Middle frontal gyrus (tissue), 1 donor: ENCODE data around the gene TMEM183A.
"Not testable (repeated sequence)": the region's sequence is repeated elsewhere in the genome, so short reads cannot be mapped to it uniquely, and the experiment has no call there.

Experiments used
- DNase-seq: peaks from one replicate; pipeline ENCODE4 v3.0.0-alpha.2; 2015; ENCODE audit warnings: low spot score; ENCODE audit errors: extremely low spot score

The TMEM183A gene

DNA sequence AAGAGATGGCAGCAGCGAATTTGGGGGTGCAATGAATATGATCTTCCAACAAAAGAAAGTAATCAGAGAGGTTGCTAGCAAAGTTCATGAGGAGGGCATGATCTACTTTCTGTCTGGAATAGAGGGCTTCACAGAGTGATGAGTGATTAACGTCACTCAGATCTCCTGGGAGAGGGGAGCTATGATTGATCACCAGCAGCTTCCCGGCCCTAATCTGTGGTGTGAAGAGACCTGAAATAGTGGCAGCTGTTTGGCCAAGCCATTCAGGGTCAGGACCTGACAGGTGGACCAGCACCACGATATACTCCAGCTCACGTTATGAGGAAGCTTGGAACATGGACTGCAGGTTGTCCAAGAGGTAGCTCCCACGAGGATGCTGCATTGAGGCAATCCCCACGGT, 19.9 kb upstream of the TMEM183A start:
- no peak for DNase-seq

DNA sequence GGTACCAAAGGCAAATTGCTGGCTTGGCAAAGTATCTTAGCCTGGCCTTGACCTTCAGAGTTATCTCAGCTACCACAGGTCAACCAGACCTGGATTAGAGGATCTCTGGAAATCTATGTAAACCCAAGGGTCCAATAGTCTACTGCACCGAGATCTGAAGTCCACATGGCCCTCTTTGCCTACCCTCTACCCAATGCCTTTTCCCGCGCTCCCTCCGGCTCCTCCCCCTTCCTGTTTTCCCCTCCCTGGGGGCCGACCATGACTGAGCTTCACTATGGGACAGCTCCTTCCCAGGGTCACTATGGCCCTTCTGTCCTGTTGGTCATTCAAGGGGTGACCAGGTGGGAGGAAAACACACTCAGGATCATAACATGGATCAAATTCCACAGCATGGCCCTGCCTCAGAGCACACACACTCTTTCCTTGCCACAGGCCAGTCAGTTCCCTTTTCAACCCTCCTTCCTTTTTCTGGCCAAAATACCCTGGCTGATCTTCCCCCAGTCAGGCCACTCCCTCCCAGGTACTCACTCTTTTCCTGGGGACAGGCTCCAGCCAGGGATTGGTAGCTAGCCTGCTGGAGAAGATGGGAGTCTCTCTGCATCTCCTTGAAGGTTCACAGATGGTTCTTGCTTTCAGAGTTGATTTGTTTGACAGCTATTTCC, 19.1 kb upstream of the TMEM183A start:
- no peak for DNase-seq

- DNase-seq, result no peak
Measured at GRCh38 chr1:202989879-202990278, 17.3 kb upstream of the TMEM183A start.

DNA sequence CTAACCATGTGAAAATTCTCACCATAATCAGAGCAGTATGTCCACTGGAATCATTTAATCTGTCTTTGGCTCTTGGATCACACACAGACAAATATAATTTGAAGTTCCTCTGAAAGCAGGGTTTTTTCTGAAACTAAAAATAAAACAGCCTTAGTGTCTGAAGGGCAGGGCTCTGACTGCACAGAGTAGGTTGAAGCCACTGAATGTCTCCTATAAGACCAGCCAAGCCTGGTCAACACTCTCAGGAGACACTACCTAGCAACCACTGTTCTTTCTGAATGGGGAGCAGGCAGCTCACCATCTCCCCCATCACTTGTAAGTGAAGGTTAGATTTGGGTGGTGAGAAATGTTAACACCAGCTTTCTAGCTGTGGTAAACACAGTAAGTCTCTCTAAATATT, 16.1 kb upstream of the TMEM183A start:
- no peak for DNase-seq

GRCh38 chr1:202994756-202995155, 12.4 kb upstream of the TMEM183A start:
- DNase-seq, result no peak

DNA sequence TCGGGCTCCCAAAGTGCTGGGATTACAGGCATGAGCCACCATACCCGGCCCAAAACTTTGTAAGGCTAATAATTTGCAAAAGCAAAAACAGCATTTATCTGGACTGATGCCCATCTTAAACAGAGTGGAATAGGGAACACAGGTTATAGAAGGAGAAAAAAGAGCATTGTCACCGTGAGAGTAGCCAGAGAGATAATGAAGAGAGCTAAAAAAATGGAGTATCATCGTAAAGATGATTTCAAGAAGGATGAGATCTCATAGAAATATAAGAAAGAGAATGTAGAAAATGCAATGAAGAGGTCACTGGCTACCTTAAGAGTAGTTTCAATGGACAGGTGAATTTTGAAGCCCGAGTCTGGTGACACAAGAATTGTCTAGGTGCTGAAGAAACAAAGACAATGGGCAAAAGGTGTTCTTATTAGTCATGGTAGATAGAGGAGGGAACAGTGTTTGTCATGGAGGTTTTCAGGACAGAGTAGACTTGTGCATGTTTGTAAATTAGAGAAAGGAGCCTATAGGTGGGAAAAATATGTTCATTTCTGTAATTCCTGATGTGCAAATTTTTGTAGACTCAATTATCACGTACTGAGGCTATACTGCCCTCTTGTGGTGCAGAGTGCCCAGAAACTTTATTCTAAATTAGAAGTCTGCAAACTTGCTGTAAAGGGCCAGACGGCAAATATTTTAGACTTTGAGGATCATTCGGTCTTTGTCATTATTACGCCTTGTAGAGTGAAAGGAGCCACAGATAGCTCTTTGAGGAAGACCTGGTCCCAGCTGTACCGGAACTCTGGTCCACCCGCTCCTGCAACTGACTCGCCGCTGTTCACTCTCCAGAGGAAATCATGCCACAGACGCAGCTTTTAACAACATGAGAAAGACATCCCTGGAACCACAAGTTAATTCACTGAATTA, 8.1 kb upstream of the TMEM183A start:
- peak; percentile 44 for DNase-seq

- no peak for DNase-seq
Measured at GRCh38 chr1:203000217-203000944, 6.8 kb upstream of the TMEM183A start.

GRCh38 chr1:203001986-203002385, 5.2 kb upstream of the TMEM183A start:
- DNase-seq, result no peak

- no peak for DNase-seq
Measured at GRCh38 chr1:203002951-203003350, 4.2 kb upstream of the TMEM183A start.

DNA sequence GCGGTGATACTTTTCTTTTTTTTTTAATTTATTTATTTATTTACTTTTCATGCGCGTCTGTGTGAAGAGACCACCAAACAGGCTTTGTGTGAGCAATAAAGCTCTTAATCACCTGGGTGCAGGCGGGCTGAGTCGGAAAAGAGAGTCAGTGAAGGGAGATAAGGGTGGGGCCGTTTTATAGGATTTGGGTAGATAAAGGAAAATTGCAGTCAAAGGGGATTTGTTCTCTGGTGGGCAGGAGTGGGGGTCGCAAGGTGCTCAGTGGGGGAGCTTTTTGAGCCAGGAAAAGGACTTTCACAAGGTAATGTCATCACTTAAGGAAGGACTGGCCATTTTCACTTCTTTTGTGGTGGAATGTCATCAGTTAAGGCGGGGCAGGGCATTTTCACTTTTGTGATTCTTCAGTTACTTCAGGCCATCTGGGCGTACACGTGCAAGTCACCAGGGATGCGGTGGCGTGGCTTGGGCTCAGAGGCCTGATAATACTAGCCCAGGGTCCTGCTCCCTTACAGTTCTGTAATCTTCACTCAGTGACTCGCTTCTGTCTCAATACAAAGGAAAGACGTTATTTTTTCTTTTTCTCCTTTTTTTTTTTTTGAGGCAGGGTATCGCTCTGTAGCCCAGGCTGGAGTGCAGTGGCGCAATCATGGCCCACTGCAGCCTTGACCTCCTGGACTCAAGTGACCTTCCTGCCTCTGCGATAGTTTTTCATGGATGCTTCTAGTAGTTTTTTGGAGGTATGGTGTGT, 1.6 kb upstream of the TMEM183A start:
- not testable (repeated sequence) for DNase-seq

DNA sequence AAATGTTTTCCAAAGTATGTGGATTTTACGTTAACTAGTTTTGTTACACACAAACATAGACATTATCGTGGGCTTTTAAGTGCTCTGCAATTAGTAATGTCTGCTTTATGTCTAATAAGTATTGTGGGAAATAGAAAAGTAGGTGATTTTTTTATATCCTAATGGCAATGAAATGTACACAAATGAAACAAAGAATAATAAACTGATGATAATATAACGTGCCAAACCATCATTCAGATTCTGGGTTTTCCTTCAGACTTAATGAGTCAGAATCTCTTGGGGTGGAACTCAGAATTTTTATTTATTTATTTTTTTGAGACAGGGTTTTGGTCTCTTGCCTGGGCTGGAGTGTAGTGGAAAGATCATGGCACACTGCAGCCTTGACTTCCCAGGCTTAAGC, 2.0 kb downstream of the TMEM183A start:
- DNase-seq, result no peak

DNA sequence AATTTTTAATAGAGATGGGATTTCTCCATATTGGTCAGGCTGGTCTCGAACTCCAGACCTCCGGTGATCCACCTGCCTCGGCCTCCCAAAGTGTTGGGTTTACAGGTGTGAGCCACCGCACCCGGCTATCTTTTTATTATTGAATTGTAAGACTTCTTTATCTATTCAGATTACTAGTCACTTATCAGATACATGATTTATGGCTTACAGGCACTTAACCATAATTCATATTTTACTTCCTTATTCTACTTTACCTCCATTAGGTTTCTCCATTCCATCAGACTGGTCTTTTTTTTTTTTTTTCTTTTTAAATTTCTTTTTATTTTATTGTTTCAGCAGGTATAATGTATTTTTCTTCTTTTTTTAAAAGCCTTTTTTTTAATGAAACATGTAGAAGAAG, 4.4 kb downstream of the TMEM183A start:
- DNase-seq, result no peak

DNA sequence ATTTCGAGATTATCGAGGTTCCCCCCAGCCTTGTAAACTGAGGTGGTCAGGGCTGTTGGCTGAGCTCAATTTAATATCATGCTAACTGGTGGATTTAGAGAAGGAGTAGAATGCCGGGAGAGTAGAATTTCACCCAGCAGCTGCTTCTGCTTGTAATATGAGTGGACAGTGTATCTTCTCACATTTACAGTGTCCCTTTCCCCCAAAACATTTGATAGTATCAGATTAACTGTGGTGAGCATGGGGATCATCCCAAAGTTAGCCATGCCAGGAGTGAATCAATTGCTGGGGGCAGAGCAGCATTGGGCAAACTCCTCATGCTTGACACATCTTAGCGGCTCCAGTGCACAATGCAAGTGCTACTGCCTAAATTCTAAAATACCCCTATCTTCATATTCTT, 9.9 kb downstream of the TMEM183A start:
- DNase-seq, result no peak

DNA sequence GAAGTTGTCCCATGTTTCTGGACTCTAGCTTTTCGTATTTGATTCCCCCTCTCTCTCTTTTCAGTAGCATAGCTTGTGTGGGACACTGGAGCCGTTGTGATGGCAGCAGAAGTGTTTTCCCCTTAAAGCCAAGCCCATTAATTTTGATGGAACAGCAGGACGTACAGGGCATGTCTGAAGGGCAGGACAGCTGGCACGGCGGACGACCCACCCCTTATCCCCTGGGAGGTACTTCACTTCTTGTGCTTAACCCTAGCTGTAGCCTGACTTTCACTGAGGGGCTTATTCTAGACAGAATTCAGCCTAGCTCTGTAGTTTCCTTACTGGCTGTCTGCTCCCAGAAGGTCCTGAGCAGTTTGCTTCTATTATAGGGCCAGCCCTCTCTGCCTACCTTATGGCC, 10.5 kb downstream of the TMEM183A start:
- no peak for DNase-seq

- DNase-seq, result not testable (repeated sequence)
Measured at GRCh38 chr1:203022855-203023254, 15.7 kb downstream of the TMEM183A start.

DNA sequence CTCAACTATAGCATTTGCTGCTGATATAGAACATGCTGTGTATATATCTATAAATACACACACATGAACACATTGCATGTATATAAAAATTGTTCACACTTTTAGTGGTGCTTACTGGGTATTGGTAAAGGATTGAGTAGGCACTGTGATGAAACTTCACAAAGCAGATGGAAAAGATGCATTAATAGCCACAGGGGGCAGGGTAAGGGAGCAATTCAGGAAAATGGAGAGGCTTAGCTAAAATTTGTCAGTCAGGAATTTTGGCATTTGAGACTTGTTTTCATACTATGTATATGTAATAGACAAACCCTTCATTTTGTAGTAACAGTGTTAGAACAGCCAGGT, 18.5 kb downstream of the TMEM183A start:
- DNase-seq, result no peak

- DNase-seq, result peak; percentile 77
Measured at GRCh38 chr1:203026031-203026665, 19.0 kb downstream of the TMEM183A start, which contains the start of gene PPFIA4. Gene PPFIA4, plus strand, starts transcription at chr1:203026491. Its CDS starts 12,518 bp downstream, at chr1:203039009.

DNA sequence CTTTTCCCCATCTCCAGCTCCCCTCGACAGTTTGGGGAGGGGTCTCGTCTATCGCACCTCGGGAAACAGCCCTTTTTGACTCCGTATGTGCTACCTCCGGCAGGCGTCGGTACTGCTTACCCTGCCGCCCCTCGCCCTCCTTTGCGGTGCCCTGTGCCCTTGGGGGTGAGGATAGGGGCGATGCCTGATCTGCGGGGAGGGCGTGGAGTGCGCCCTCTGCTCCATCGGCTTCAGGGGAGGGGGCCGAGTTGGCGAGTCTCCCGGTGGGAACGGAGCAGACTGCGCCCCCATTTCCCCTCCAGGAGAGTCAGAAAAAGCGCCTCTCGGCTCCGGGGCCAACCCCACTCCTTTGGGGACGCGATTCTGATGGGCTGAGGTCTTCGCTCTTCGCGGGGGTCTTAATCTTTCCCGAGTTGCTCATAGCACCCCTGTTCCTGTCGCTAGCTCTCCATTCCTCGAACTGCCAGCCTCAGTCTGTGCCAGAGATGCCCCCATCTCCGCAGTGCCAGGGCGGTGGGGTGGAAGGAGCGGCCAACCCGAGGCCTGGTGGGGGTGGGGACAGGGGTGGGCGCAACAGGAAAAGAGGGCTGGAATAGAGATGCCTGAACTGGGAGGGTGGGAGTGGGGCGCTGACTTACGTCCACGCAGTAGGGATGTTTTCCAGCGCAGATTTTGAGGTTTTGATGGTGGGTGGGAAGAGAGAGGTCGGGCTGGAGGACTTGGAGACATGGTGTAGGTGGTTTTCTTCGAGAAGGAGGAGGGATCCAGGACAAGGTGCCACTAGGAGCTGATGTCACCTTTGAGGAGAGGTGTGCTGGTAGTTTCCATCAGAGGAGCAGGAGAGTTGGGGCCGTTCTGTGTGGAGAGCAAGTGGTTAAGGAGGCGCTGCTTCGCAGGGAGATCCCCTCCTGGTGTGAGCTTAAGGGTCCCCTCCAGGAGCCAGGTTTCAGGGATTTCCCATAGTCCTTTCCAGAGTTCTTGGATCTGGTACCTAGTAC, 19.8 kb downstream of the TMEM183A start:
- DNase-seq, result no peak

DNA sequence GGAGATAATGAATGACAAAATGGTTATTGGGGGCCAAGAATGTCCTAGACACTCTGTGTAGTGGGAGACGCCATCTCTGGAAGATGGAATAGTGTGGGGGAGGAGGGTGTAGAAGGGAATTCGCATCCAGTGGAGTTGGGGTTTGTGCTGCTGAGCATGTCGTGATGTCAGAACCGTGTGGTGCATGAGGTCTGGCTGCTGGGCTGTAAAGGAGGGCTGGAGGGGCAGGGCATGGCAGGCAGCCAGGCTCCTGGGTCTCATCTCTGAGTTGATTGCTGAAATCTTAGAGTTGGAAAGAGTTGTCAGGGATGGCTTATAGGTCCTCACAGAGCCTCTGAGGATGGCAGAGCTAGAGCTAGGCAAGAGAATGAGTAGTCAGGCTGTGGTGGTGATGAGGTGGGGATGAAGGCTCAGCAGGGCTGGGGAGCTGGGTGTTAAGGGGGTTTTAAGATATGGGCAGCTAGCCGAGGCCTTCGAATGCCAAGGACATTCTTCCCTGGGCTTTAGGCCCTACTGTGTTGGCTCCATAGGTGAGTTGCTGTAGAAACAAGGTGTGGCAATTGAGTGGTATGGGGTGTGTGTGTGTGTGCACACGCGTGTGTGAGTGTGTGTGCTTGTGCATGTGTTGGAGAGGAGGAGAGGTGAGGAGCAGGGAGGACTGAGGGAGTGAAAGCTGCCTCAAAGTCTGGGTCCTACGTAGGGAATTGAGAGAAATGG, 21.1 kb downstream of the TMEM183A start:
- DNase-seq, result no peak
